GM18498 (cell line): ENCODE measurements around the gene LRFN2.

Experiments
- ATAC-seq: cut with Tn5 transposase; IDR thresholded peaks from one replicate; pipeline ENCODE4 v1.9.1; 2021; ENCODE audit warnings: mild to moderate bottlenecking, moderate library complexity; ENCODE audit not compliant: unreplicated experiment

LRFN2 gene

GRCh38 chr6:40353197-40353966 is 233.8 kb downstream of the LRFN2 start:
- ATAC-seq: no peak

- ATAC-seq: no peak
Measured at GRCh38 chr6:40352527-40353170, 234.5 kb downstream of the LRFN2 start.

- no peak for ATAC-seq
Measured at GRCh38 chr6:40352006-40352405, 235.2 kb downstream of the LRFN2 start.

GRCh38 chr6:40350747-40351217 is 236.4 kb downstream of the LRFN2 start:
- no peak for ATAC-seq

GRCh38 chr6:40349901-40350746 is 237.0 kb downstream of the LRFN2 start:
- ATAC-seq: no peak

GRCh38 chr6:40349123-40349900 is 237.9 kb downstream of the LRFN2 start:
- no peak for ATAC-seq

DNA sequence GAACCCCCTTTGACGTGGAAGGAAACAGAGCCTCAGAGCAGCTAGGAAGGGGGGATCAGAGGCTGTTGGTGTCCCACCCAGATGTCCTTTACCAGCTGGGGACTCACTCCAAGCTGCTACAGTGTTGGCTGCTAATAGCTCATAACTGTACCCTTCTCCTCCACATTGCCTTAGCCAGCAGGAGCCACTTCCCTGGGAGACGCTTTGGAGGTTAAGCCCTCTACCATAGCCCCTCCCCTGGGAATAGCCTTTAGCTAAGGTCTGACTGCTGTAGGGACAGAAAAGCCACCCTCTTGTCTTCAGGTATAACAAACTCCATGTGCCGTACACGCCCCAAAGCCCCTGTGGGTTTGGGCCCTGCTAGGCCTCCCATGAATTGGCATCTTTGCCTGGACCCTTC is 238.6 kb downstream of the LRFN2 start:
- no peak for ATAC-seq

- no peak for ATAC-seq
Measured at GRCh38 chr6:40347571-40348011, 239.6 kb downstream of the LRFN2 start.

DNA sequence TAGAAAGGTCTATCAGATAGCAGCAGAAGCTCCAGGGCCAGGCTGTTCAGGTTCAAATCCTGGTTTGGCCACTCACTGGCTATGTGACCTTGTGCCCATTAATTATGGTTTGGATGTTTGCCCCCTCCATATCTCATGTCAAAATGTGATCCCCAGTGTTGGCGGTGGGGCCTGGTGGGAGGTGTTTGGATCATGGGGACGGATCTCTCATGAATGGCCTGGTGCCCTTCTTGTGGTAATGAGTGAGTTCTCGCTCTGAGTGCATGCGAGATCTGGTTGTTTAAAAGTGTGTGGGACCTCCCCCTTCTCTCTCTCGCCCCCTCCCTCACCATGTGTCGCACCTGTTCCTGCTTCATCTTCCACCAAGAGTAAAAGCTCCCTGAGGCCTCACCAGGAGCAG is 240.9 kb downstream of the LRFN2 start:
- no peak for ATAC-seq

GRCh38 chr6:40344566-40345167 is 242.5 kb downstream of the LRFN2 start:
- no peak for ATAC-seq

DNA sequence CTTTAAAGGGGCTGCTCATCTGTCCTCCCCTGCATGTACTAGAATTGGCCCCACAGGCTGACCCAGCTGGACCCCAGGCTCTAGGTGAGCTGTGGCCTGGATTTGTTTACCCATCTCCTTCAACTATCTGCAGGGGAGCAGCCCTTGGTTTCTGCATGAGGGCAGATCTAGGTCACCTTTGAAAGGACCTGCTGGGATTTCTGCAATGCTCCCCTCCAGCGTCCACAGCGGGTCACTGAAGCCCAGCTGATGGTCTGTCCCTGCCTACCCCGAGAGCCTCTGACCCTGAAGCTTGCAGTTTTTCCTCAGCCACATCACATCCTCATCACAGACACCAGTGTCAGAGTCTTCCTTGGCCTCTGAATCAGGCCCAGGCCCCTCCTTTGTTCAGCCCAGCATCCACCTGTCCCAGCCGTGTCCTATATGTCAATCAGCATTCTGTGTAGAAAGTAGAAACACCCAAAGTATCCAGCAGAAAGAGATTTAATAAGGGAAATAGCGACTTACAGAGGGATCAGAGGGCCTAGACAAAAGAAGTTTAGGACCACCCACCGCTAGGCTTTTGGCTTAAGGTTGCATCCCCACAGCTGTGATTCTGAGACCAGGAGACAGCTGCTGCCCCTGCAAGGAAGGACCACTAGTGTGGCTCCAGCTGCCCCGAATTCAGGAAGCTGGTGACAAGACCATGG is 243.1 kb downstream of the LRFN2 start:
- no peak for ATAC-seq

DNA sequence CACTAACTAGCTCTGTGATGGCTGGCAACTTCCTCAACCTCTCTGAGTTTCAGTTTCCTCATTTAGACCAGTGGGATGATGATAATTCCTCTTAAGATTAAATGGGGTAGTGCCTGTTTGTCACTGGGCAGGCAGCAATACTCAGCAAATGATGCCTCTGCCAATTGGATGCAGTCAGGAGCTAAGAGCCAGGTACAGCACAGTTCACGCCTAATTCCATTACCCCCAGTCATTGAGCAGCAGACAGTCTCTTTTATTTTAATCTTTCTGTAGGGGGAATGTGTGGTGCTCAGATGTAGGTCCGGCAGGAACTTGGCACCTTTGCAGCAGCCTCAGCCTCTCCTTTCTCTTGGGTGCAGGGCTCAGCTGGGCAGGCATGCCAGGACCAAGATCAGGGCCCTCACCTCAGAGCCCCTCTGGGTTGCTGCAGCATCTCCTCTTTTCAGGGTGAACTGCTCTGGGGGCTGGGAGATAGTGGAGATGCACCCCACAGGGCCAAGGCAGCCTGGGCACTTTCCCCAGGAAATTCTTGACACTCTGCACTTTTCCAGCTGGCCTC is 243.8 kb downstream of the LRFN2 start:
- ATAC-seq: no peak

DNA sequence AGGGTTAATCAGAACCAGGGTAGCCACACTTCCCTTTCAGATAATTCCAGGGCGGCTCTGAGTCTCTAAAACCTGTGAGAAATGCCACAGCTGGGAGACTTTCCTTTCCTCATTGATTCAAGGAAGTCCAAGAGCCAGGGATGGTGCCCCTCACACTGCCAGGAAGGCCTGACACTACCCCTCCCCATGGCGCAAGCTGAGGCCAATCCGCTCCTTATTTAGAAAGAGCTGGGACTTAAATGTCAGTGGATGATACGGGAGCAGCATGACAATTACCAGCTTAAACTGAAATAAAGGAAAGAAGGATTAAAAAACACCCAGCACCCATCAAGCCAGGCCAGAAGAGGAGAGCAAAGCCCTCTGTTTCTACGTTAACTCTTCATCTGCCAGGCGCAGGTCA is 244.4 kb downstream of the LRFN2 start:
- no peak for ATAC-seq

DNA sequence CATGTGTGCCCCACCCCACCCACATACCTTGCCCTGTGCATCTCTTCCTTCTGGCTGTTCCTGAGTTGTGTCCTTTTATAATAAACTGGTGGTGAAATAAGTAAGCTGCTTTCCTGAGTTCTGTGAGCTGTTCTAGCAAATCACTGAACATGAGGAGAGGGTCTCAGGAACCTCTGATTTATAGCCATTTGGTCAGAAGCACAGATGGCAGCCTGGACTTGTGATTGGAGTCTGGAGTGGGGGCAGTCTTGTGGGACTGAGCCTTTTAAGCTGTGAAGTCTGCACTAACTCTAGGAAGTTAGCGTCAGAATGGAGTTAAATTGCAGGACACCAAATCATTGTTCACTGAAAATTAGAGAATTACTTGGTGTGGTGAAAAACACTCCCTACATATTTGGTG is 245.4 kb downstream of the LRFN2 start:
- no peak for ATAC-seq
